Measurements from ENCODE around the gene SPACA9. TPM values are rescaled to one million over a fixed set of nuclear protein-coding genes. Genes with fewer than 3 reads are reported as not detected.

Gene SPACA9
- total and polyA plus RNA-seq, 10 of the 15 experiments (the other 5 are each of a cell fraction or from before 2014, with no cell fraction given), result 0.68 to 2.9 (median 1.0) TPM

DNA sequence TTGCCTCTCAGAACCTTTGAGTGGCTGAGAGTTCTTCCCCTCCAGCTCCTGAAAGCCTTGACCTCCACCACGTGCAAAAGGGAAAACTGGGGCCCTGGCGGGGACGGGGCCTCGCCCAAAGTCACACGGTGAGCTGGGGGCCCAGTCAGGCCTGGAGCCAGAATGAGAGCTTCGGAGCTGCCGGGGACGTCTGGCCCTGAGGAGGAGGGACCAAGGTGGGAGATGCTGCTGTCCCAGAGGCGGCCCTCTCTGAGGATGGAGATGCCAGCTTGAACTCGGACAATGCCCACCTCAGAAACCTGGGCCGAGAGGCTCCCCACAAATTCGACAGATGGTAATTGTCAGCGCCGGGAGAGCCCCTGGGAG lies 1.3 kb upstream of the SPACA9 start (continued):
- TF ChIP-seq, protein P1, sequence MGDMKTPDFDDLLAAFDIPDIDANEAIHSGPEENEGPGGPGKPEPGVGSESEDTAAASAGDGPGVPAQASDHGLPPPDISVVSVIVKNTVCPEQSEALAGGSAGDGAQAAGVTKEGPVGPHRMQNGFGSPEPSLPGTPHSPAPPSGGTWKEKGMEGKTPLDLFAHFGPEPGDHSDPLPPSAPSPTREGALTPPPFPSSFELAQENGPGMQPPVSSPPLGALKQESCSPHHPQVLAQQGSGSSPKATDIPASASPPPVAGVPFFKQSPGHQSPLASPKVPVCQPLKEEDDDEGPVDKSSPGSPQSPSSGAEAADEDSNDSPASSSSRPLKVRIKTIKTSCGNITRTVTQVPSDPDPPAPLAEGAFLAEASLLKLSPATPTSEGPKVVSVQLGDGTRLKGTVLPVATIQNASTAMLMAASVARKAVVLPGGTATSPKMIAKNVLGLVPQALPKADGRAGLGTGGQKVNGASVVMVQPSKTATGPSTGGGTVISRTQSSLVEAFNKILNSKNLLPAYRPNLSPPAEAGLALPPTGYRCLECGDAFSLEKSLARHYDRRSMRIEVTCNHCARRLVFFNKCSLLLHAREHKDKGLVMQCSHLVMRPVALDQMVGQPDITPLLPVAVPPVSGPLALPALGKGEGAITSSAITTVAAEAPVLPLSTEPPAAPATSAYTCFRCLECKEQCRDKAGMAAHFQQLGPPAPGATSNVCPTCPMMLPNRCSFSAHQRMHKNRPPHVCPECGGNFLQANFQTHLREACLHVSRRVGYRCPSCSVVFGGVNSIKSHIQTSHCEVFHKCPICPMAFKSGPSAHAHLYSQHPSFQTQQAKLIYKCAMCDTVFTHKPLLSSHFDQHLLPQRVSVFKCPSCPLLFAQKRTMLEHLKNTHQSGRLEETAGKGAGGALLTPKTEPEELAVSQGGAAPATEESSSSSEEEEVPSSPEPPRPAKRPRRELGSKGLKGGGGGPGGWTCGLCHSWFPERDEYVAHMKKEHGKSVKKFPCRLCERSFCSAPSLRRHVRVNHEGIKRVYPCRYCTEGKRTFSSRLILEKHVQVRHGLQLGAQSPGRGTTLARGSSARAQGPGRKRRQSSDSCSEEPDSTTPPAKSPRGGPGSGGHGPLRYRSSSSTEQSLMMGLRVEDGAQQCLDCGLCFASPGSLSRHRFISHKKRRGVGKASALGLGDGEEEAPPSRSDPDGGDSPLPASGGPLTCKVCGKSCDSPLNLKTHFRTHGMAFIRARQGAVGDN (IDR thresholded peaks at IDR 0.05), result no peak

DNA sequence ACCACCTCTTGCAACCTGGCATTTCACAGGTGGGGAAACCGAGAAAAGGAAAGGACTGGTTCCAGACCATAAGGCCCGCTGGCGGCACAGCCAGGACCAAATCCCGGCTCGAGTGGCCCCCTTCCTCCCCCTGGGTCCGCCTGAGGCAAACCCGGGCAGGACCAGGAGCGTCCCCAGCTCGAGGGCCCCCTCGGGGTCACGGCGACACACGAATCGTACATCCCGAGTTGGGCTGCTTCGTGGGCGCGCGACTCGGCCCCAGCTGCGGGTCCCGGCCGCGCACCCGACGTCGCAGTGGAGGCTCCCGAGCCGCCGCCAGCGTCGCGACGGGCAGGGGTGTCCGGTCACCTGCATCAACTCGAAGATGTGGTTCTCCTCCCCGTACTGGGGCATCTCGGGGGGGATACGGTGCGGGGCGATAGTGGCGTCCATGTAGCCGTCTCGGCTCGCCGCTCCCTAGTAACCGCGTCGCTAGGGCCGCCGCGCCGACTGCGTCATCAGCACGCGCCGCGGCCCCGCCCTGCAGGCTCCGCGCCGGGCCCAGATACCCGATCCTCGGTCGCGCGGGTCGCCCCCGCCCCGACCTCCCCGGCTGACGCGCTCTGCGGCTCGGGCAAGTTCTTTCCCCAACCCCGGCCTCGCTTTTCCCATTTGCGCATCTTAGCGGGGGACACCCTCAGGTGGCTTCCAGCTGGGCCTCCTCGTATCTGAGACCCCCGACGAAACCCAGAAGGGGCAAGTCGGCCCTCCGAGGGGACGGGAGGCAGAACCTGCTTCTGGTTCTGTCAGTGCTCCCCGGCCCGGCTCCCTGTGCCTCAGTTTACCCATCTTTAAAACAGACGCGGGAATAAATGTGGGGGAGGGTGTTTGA lies 639 bp upstream of the SPACA9 start, which contains the start of gene AK8:
Gene AK8 (minus strand): TSS at position 461 of the 871 bp plus-strand sequence. CDS start 29 bp downstream, at position 432.
- BruUV-seq (replicated peaks), result TSS peak; percentile 57
- TF ChIP-seq, protein P2, sequence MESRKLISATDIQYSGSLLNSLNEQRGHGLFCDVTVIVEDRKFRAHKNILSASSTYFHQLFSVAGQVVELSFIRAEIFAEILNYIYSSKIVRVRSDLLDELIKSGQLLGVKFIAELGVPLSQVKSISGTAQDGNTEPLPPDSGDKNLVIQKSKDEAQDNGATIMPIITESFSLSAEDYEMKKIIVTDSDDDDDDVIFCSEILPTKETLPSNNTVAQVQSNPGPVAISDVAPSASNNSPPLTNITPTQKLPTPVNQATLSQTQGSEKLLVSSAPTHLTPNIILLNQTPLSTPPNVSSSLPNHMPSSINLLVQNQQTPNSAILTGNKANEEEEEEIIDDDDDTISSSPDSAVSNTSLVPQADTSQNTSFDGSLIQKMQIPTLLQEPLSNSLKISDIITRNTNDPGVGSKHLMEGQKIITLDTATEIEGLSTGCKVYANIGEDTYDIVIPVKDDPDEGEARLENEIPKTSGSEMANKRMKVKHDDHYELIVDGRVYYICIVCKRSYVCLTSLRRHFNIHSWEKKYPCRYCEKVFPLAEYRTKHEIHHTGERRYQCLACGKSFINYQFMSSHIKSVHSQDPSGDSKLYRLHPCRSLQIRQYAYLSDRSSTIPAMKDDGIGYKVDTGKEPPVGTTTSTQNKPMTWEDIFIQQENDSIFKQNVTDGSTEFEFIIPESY (IDR thresholded peaks at IDR 0.05), result no peak
- peak; percentile 96; the same call in 1 of the 2 replicates for TF ChIP-seq ZNF207 (IDR thresholded peaks at IDR 0.05; ENCODE audit: borderline replicate concordance)
- TF ChIP-seq BHLHE40 (IDR thresholded peaks at IDR 0.05; ENCODE audit: borderline replicate concordance in 1 of 2, low read depth in 2 of 2, low read length in 1 of 2), result peak in 1 of 2 experiments; percentile 83; a peak in 2 of 4 replicates
- TF ChIP-seq, protein P3, sequence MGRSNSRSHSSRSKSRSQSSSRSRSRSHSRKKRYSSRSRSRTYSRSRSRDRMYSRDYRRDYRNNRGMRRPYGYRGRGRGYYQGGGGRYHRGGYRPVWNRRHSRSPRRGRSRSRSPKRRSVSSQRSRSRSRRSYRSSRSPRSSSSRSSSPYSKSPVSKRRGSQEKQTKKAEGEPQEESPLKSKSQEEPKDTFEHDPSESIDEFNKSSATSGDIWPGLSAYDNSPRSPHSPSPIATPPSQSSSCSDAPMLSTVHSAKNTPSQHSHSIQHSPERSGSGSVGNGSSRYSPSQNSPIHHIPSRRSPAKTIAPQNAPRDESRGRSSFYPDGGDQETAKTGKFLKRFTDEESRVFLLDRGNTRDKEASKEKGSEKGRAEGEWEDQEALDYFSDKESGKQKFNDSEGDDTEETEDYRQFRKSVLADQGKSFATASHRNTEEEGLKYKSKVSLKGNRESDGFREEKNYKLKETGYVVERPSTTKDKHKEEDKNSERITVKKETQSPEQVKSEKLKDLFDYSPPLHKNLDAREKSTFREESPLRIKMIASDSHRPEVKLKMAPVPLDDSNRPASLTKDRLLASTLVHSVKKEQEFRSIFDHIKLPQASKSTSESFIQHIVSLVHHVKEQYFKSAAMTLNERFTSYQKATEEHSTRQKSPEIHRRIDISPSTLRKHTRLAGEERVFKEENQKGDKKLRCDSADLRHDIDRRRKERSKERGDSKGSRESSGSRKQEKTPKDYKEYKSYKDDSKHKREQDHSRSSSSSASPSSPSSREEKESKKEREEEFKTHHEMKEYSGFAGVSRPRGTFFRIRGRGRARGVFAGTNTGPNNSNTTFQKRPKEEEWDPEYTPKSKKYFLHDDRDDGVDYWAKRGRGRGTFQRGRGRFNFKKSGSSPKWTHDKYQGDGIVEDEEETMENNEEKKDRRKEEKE (IDR thresholded peaks at IDR 0.05), result no peak
- TF ChIP-seq, protein P4, sequence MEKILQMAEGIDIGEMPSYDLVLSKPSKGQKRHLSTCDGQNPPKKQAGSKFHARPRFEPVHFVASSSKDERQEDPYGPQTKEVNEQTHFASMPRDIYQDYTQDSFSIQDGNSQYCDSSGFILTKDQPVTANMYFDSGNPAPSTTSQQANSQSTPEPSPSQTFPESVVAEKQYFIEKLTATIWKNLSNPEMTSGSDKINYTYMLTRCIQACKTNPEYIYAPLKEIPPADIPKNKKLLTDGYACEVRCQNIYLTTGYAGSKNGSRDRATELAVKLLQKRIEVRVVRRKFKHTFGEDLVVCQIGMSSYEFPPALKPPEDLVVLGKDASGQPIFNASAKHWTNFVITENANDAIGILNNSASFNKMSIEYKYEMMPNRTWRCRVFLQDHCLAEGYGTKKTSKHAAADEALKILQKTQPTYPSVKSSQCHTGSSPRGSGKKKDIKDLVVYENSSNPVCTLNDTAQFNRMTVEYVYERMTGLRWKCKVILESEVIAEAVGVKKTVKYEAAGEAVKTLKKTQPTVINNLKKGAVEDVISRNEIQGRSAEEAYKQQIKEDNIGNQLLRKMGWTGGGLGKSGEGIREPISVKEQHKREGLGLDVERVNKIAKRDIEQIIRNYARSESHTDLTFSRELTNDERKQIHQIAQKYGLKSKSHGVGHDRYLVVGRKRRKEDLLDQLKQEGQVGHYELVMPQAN (conservative IDR thresholded peaks at IDR 0.05), result peak; percentile 95
- peak; percentile 79 for TF ChIP-seq HCFC1 (IDR thresholded peaks at IDR 0.05; ENCODE audit: low read length)
- no peak for TF ChIP-seq CBX5 (IDR thresholded peaks at IDR 0.05; ENCODE audit: low read depth)

More for the DNA sequence above, 639 bp upstream of the SPACA9 start, which contains the start of gene AK8:
- H3K27ac ChIP-seq (ENCODE audit: control insufficient read depth, insufficient read depth), result no peak within 1 kb of the TSS
- SMC1A ChIA-PET (ENCODE audit: uncharacterized antibody, unreplicated experiment), result interaction anchor here (0.9 kb wide), 1 partner anchor 9 kb away, joined by 3 read pairs; no protein-coding TSS in a partner anchor
- DNase-seq (ENCODE audit: low read depth, low spot score), result no peak
- H3K9ac ChIP-seq (ENCODE audit: control insufficient read depth, insufficient read depth, low read length), result peak within 1 kb of the TSS; percentile 80
- H3K9me3 ChIP-seq (replicated peaks; ENCODE audit: control insufficient read depth, insufficient read depth, low read length), result no peaks in the 10 kb centered on the region
- in situ Hi-C loops (cut with MboI) (no loop called here), intact Hi-C loops (cut with micrococcal nuclease; ENCODE audit: unreplicated experiment) (no loop called here)
- POLR2A ChIA-PET, result interaction anchor here (0.5 kb wide), 1 partner anchor 67 kb away, joined by 3 read pairs; no protein-coding TSS in a partner anchor
- H3K36me3 ChIP-seq (ENCODE audit: control insufficient read depth in 2 of 2, insufficient read depth in 2 of 2, low read length in 1 of 2), result no peaks in the 10 kb centered on the region
- H4K20me1 ChIP-seq (ENCODE audit: control insufficient read depth, insufficient read depth), result no peaks in the 10 kb centered on the region
- 0 out of 4 replicates have a peak, but pooled peaks cover 0 to 4% of the 10 kb centered on the region in 2 experiments for H3K27me3 ChIP-seq (replicated peaks in 1 of 2; ENCODE audit: control insufficient read depth in 2 of 2, insufficient read depth in 2 of 2, low read length in 1 of 2)
- peak; percentile 91 for ATAC-seq
- H3K4me2 ChIP-seq (ENCODE audit: control insufficient read depth, insufficient read depth), result peak within 1 kb of the TSS; percentile 98
- 3% methylated on average over 80 of the region's 89 CpGs for WGBS (ENCODE audit: insufficient coverage, insufficient replicate concordance, low lambda C conversion rate, missing lambda C conversion rate)
- peak within 1 kb of the TSS; percentile 90 for H3K4me3 ChIP-seq
- CTCF ChIA-PET, result interaction anchor here (6.1 kb wide), 1 partner anchor 24 kb away, joined by 32 read pairs; no protein-coding TSS in a partner anchor
- H3K4me1 ChIP-seq (ENCODE audit: control insufficient read depth, insufficient read depth, low read length), result no peaks in the 10 kb centered on the region
- RAD21 ChIA-PET (ENCODE audit: unreplicated experiment), result interaction anchor here (0.6 kb wide), 1 partner anchor 1100 kb away, joined by 3 read pairs; no protein-coding TSS in a partner anchor
- peak; percentile 41 for FAIRE-seq
- peak within 1 kb of the TSS; percentile 92 for H2AFZ ChIP-seq (ENCODE audit: control insufficient read depth, low read depth, low read length)
- no peaks in the 10 kb centered on the region for H3K79me2 ChIP-seq (ENCODE audit: control insufficient read depth, insufficient read depth, low read length)

Data from GM12878 (cell line).